Measurements from ENCODE around the gene MSH5.

MSH5 gene

GRCh38 chr6:31729979-31730630 is 9.7 kb upstream of the MSH5 start:
- peak; percentile 94 for DNase-seq (ENCODE audit: low spot score)

GRCh38 chr6:31730631-31731086 is 9.1 kb upstream of the MSH5 start:
- DNase-seq (ENCODE audit: low spot score) = no peak

GRCh38 chr6:31732029-31732428 is 7.8 kb upstream of the MSH5 start:
- no peak for DNase-seq (ENCODE audit: low spot score)

DNA sequence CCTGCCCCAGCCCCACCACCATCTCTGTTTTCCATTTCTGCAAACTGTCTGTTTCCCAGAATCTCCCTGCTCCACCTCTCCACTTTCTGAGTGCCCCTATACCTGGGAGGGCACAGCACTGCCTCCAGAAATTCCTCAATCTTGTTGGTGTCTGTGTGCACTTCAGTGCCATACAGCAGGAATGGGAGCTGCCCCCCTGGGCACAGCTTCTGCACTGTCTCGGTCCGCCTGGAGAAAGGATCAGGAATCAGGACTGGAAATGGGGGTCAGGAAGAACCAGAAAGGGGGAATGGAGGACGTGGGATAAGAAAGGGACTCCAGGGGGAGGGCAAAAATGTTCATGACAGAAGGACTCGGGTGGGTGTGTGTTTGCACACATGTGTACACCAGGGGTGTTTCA is 6.1 kb upstream of the MSH5 start:
- no peak for DNase-seq (ENCODE audit: low spot score)

GRCh38 chr6:31734247-31734820 is 5.5 kb upstream of the MSH5 start:
- DNase-seq (ENCODE audit: low spot score) = no peak

- peak; percentile 80 for DNase-seq (ENCODE audit: low spot score)
Observed at GRCh38 chr6:31734821-31735406, 4.9 kb upstream of the MSH5 start.

DNA sequence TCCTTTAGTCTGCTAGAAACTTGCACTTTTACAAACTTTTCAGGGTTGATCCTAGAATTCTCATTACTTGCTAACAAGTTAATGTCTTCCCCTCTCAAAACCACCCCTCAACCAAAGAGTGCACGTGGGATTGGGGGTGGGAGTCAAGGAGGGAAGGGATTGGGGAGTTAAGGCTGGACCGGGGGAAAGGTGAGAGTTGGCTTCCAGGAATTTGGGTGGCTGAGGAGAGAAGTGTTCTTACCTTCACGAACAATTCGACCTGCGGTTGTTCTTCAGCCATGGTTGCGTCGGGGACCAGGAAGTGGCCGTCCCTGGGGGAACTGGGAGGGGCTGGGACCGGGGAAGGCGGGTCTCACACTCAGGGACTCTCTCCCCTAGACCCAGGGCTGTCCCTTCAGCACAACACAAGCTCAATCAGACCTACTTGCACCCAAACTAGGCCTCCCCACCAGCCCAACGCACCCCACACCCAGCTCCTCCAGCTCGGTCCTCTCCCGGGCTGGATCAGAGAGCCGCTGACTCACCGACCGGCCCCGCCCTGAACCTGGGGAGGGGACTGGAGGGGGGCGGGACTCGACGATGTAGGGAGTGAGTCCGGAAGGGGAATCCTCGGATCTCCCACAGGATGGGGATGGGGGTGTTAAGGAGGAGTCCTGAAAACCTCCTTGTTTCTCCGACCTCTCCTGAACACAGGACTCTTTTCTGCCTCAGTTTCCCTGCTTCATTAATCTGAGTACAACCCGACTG is 3.6 kb upstream of the MSH5 start, which contains the start of gene CLIC1:
Gene CLIC1 (minus strand): TSS at position 510 of the 747 bp plus-strand sequence. CDS start 230 bp downstream, at position 280.
- DNase-seq (ENCODE audit: low spot score) = peak; percentile 94

DNA sequence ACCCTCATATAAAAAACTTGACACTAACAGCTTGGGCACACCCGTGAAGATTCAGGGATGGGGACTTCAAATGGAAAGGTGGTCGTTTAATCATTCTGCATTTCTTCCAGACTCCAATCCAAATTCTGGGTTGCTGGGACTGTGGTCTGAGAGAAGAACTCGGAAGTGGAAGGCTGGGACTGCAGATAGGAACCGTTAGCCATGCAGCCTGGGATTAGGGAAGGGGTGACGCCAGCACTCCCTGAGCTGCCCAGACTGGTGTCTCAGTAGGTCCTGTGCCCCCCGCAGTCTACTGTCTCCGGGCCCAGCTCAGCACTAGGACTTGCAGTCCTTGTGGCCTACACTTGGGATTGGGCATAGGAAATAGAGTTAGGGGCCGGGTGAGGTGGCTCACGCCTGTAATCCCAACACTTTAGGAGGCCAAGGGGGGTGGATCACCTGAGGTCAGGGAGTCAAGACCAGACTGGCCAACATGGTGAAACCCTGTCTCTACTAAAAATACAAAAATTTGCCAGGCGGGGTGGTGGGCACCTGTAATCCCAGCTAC is 3.0 kb upstream of the MSH5 start:
- DNase-seq (ENCODE audit: low spot score) = no peak

GRCh38 chr6:31737315-31737990 is 2.4 kb upstream of the MSH5 start:
- DNase-seq (ENCODE audit: low spot score) = no peak

GRCh38 chr6:31737991-31738979 is 1.5 kb upstream of the MSH5 start:
- DNase-seq (ENCODE audit: low spot score) = peak; percentile 83

GRCh38 chr6:31740397-31741223 is 805 bp downstream of the MSH5 start:
- no peak for DNase-seq (ENCODE audit: low spot score)

DNA sequence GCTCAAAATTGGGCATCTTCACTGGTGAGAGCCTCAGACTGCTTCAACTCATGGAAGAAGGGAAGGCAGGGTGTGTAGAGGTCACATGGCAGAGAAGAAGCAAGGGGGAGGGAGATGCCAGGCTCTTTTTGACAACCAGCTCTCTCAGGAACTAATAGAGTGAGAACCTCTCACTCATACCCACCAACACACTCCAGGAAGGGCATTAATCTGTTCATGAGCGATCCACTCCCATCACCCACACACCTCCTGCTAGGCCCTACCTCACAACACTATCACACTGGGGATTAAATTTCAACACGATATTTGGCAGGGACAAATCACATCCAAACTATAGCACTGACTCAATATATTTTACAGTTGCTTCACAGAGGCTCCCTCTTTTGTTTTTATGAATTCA is 2.0 kb downstream of the MSH5 start:
- DNase-seq (ENCODE audit: low spot score) = no peak

DNA sequence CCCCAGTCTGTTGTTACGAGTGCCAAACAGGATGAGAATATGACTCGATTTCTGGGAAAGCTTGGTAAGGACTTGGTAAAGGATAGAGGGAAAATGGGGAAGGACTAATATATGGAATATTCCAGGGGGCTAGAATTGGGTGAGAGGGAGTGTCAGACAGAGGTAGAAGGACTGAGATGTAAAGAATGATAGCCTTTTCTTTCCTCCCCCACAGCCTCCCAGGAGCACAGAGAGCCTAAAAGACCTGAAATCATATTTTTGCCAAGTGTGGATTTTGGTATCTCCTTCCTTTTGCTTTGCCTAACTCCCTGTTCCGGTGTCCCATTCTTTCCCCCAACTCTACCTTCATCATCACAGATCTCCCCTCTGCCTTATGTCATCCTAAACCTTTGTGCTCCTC is 3.1 kb downstream of the MSH5 start:
- DNase-seq (ENCODE audit: low spot score) = no peak

DNA sequence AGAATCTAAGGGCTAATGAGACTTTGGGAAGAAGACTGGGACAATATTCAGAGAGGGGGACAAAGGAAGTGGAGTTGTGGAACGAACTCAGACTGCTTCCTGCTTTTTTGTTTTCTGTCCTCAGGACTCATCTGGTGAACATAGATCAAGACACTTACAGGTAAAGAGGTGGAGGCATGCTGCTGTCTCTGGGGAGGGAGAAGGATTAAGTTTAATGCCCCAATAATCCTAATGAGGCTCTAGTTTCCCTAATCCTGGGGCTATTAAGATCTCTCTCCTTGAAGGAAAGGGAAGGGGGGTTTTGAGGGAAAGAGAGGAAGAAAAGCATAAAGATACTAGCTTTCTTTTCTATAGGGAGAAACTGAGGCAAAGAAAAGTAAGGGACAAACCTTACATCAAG is 4.6 kb downstream of the MSH5 start:
- no peak for DNase-seq (ENCODE audit: low spot score)

- DNase-seq (ENCODE audit: low spot score) = no peak
Observed at GRCh38 chr6:31749301-31750036, 9.7 kb downstream of the MSH5 start.

GRCh38 chr6:31750411-31751022 is 10.7 kb downstream of the MSH5 start:
- DNase-seq (ENCODE audit: low spot score) = no peak

DNA sequence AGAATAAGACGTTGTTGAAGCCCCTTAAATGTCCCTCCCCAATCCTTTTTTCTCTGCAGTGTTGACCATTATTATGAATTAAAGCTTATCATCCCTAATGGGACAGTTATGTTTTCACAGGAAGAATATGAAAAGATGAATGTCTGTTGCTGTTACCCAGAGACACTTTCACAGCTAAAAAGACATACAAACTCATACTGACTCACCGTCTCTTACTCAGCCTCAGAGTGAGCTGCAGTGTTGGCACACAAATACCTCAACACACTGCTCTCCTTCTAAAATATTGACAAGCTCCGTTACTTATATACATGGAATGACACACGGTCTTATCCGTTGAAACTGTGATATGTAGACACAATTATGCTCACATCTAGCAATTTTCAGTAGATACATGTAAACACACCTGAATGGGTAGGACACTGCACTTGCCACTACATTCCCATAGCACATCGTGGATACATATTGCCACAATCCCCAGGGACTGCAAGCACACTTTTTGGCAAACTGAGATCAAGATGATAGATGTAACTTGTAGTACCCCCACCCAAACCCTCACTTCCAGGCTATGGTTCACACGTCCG is 13.0 kb downstream of the MSH5 start:
- DNase-seq (ENCODE audit: low spot score) = peak; percentile 62

- no peak for DNase-seq (ENCODE audit: low spot score)
Observed at GRCh38 chr6:31758281-31758680, 18.5 kb downstream of the MSH5 start.

All from GM03348 (cell line).